HG03571 (cell line): ENCODE measurements around the gene FADS1.

Experiments
- ATAC-seq: cut with Tn5 transposase; IDR thresholded peaks from one replicate; pipeline ENCODE4 v1.9.1; 2021; ENCODE audit not compliant: unreplicated experiment

The FADS1 gene

GRCh38 chr11:61763930-61764605 lies 52.7 kb downstream of the FADS1 start:
- ATAC-seq, result no peak

- no peak for ATAC-seq
These were observed 54.0 kb downstream of the FADS1 start for GRCh38 chr11:61762798-61763197.

GRCh38 chr11:61762223-61762615 lies 54.6 kb downstream of the FADS1 start:
- ATAC-seq, result no peak

DNA sequence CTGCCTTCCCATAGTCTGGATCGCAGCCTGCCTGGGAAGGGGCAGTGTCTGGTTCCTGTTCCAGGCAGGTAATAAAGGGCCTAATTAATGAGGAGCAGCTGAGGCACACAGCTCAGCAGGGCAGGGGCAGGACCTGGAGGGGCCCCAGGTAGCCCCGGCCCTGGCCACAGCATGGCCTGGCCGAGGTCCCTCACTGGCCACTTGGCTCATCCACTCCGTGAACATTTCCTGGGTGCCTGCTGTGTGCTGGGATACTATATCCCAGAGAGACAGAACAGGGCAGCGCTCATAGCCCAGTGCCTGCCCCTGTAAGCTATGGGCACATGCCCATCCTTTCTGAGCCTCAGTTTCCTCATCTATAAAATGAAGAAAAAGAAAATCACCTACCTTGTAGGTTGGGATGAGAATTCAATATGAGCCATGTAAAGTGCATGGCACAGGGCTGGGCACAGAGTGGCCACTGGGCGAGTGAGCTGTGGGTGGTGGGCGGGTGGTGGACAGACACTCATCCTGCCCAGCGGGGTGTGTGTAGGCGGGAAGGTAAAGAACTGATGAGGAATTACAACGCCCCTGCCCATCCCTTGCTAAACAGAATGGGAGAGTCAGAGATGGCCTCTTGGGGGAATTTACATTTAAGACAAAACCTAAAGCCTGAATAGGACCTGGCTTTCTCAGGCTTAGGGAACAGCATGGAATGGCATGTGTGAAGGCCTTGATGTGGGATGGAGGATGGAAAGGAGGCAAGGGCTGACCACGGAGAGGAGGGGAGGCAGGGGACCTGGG lies 55.2 kb downstream of the FADS1 start:
- no peak for ATAC-seq

DNA sequence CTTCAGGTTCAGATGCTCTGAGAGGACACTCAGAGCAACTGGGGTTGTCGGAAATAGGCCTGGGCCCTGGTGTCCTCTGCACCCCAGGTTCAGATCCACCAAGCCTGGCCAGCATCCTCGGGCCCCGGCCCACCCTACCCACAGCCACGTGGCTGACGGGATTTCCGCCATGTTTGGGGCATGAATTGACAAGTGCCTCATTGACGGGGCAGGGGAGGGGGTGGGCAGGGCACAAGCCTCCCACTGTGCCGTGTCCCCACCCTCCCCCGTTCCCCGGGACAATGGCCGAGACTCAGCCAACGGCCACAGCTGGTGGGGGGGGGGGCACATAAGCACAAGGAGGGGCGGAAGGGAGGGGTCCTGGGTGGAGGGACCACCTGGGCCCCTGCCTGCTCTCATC lies 55.9 kb downstream of the FADS1 start:
- no peak for ATAC-seq

GRCh38 chr11:61757213-61757862 lies 59.5 kb downstream of the FADS1 start:
- ATAC-seq, result no peak

GRCh38 chr11:61756452-61757212 lies 60.2 kb downstream of the FADS1 start:
- ATAC-seq, result no peak

DNA sequence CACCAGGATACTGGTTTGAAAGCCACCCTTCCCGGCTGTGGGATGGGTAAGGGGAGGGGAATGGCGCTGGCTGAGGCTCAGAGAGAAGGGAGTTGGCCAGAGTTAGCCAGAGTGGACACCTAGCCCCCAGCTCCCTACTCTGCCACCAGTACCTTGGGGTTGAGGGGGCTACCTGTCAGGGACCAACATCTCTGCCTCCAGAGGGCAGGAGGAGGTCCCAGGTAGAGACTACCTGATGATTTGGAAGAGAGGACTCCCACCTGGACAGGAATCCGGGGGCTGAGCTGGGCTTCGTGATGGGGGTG lies 60.7 kb downstream of the FADS1 start:
- ATAC-seq, result no peak

GRCh38 chr11:61754534-61755482 lies 62.0 kb downstream of the FADS1 start:
- no peak for ATAC-seq

GRCh38 chr11:61753672-61754071 lies 63.1 kb downstream of the FADS1 start:
- ATAC-seq, result no peak

DNA sequence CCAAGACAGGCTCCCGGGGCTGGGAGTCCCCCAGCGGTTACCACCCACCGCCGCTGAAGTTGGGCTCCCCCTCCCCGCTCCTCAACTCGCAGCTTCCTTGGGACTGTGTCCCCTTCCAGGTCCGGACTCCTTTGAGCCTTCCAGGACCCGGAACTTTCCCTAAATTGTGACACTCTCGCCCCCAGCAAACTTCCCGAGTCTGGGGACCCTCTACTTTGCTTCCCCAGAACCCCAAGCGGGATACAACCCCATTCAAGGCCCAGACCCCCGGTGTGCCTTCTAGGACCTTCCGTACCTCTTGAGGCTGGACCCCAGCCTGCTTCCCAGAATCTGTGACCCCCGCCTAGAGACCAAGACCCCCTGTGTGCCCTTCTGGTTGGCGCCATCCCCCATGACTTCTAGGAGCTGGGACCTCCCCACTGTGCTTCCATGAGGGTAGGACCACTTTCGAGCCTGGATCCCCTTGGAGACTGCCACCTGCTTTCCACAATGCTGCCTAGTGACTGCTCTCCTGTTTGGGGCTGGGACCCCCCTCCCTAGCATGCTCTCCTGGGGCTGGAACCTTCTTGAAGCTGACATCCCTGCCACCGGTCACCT lies 63.8 kb downstream of the FADS1 start:
- no peak for ATAC-seq

GRCh38 chr11:61752117-61752924 lies 64.5 kb downstream of the FADS1 start, which contains the start of gene MYRF:
TSS of gene MYRF (plus strand) at chr11:61752636. CDS start at chr11:61752745, 109 bp downstream.
- ATAC-seq, result no peak

GRCh38 chr11:61751384-61751783 lies 65.4 kb downstream of the FADS1 start:
- no peak for ATAC-seq

DNA sequence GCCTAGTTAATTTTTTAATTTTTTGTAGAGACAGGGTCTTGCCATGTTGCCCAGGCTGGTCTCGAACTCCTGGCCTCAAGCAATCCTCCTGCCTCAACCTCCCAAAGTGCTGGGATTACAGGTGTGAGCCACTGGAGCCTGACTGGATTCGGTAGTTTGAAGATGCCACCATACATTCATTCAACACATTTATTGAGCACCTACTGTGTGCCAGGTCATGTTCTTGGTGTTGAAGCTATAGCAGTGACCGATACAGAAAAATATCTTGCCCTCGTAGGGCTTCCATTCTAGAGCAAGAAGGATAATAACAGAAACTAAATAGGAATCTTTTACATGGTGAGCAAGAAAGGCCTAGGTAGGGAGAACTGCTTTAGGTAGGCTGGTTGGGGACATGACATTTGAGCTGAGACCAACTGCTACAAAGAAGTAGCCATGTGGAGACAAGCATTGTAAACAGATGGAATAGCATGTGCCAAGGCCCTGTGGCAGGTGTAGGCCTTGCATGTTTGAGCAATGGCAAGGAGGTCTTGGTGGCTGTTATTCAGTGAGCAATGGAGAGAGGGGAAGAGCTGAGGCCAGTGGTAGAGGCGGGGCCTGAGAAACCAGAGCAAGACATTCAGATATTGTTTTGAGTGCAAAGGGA lies 66.1 kb downstream of the FADS1 start:
- ATAC-seq, result no peak
